ENCODE results near the gene AMIGO2.
"Not testable (repeated sequence)": the region's sequence is repeated elsewhere in the genome, so short reads cannot be mapped to it uniquely, and the experiment has no call there.

AMIGO2 gene, protein sequence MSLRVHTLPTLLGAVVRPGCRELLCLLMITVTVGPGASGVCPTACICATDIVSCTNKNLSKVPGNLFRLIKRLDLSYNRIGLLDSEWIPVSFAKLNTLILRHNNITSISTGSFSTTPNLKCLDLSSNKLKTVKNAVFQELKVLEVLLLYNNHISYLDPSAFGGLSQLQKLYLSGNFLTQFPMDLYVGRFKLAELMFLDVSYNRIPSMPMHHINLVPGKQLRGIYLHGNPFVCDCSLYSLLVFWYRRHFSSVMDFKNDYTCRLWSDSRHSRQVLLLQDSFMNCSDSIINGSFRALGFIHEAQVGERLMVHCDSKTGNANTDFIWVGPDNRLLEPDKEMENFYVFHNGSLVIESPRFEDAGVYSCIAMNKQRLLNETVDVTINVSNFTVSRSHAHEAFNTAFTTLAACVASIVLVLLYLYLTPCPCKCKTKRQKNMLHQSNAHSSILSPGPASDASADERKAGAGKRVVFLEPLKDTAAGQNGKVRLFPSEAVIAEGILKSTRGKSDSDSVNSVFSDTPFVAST

GRCh38 chr12:47079468-47079980, at the start of gene AMIGO2, which contains the start of gene PCED1B:
Gene AMIGO2, minus strand, starts transcription at chr12:47079959. Its CDS starts 957 bp downstream, at chr12:47079002.
Gene PCED1B, plus strand, starts transcription at chr12:47079621. Its CDS starts 155,443 bp downstream, at chr12:47235064.
- peak; percentile 84 for DNase-seq

- no peak for DNase-seq
Observed at GRCh38 chr12:47126246-47126645, 46.5 kb upstream of the AMIGO2 start.

DNA sequence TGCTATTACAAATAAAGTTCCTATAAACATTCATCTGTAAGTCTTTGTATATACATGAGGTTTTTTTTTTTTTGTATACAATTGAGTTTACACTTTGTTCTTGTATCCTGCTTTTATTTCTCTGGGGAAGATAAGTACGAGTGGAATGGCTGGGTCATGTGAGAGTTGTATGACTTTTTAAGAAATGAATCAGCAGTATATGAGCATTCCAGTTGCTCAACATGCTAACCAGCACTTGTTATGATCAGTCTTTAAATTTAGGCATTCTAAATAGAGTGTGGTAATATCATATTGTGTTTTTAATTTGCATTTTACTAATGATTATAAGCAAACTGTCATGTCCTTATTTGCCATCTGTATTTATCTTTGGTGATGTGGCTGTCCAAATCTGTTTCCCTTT, 44.7 kb upstream of the AMIGO2 start:
- DNase-seq = no peak

- DNase-seq = no peak
Observed at GRCh38 chr12:47123730-47124129, 44.0 kb upstream of the AMIGO2 start.

DNA sequence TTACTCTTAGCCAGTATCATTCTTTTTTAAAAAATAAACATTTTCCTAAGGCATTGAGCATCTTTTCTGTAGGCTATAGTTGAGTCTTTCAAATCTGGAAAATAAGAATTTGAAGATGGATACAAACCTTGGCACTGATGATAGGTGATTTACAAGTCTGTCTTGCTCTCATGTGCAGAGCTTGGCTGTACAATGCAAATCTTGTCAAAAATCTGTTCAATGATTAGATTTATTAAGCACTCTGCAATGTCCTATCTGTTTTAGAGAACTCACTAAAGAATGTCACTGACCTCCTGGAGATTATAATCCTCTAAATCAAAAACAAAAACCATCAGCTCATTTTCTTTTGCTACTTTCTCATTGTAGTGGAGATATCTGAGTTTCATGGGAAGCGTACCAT, 42.8 kb upstream of the AMIGO2 start:
- no peak for DNase-seq

DNA sequence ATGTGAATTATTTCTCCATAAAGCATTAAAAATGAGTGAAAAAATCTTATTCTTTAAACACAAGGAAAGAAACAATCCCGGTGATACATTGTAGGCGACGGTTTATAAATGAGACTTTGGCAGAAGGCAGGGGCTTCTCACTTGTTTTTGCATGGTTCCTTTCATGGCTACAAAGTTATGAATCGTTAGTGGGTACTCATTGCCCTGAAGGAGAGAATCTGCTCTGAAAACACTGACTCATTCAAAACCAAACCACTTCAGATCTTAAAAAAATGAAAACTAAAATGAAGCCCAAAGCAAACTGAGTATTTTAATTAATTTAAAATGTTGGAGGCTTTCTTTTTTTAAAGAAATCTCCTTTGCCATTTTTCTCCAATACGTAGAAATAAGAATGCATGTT, 41.4 kb upstream of the AMIGO2 start:
- DNase-seq = no peak

GRCh38 chr12:47120736-47121135, 41.0 kb upstream of the AMIGO2 start:
- no peak for DNase-seq

DNA sequence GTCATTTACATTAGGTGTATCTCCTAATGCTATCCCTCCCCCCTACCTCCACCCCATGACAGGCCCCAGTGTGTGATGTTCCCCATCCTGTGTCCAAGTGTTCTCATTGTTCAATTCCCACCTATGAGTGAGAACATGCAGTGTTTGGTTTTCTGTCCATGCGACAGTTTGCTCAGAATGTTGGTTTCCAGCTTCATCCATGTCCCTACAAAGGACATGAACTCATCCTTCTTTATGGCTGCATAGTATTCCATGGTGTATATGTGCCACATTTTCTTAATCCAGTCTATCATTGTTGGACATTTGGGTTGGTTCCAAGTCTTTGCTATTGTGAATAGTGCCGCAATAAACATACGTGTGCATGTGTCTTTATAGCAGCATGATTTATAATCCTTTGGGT, 37.5 kb upstream of the AMIGO2 start:
- DNase-seq = not testable (repeated sequence)

DNA sequence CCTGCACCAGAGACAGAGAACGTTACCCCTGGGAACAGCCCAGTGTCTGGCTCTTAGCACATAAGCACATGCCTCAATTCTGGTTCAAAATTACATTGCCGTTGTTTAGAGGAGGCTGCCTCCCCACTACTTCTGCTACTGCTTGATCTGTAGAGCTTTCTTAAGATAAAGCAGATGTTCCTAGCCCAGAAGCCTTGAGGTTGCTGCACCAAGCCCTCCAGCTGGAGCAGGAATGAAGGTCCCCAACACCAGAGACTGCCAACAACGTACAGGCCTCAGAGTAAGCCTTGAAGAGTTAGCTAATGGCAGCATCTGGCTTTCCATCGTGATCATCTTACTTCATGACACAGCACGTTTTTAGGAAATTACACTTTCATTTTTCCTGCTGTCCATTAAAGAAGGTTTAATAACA, 34.7 kb upstream of the AMIGO2 start:
- DNase-seq = peak; percentile 9

DNA sequence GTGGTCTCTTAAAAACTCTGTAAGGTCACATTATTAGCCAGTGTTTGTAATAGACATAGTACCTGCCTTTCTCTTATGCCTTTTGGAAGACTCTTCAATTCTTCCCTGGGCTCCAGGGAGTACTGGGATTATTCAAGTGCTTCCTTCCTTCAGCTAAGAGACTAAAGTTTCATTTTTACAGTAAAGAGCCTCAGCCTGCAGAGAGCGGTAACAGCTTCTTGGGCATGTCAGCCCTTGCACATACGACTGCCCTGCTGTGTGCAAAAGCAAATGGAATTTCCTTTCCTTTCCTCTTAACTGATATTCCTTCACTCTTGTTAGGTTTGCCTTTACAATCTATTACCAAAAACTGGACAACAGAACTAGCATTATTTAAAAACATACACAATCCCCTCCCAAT, 32.9 kb upstream of the AMIGO2 start:
- DNase-seq = no peak

- DNase-seq = no peak
Observed at GRCh38 chr12:47111854-47112253, 32.1 kb upstream of the AMIGO2 start.

- DNase-seq = no peak
Observed at GRCh38 chr12:47111392-47111778, 31.6 kb upstream of the AMIGO2 start.

DNA sequence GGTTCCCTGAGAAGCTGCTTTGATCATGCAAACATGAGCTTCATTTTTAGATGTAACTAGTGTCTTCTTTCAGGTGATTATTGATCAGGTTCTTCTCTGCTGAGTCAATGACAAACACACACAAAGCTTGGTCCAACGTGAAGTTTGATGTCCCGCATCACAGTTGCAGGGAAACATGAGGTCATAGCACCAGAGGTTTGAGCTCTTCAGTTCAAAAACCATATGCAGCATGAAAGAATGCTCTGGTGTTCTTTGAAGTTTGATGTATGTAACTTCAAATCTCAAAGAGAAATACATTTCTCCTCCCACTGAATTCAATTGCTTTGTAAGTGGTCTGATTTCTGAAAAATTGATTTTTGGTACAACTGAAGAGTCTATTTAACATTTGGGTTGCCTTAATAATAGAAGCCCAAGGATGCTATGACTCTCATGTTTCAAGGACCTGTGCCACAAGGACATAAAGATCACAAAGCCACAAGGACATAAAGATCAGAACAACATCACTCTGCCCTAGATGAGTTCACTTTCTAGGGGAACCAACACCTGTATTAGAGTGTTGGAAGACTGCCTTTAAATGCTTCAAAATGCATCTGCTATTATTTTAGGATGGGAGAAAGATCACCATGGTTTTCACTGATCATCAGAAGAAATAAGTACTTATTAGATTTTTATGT, 31.1 kb upstream of the AMIGO2 start:
- DNase-seq = no peak

- DNase-seq = no peak
Observed at GRCh38 chr12:47110011-47110541, 30.3 kb upstream of the AMIGO2 start.

GRCh38 chr12:47107926-47108325, 28.2 kb upstream of the AMIGO2 start:
- no peak for DNase-seq

- no peak for DNase-seq
Observed at GRCh38 chr12:47107446-47107845, 27.7 kb upstream of the AMIGO2 start.

- DNase-seq = no peak
Observed at GRCh38 chr12:47105914-47106674, 26.3 kb upstream of the AMIGO2 start.

DNA sequence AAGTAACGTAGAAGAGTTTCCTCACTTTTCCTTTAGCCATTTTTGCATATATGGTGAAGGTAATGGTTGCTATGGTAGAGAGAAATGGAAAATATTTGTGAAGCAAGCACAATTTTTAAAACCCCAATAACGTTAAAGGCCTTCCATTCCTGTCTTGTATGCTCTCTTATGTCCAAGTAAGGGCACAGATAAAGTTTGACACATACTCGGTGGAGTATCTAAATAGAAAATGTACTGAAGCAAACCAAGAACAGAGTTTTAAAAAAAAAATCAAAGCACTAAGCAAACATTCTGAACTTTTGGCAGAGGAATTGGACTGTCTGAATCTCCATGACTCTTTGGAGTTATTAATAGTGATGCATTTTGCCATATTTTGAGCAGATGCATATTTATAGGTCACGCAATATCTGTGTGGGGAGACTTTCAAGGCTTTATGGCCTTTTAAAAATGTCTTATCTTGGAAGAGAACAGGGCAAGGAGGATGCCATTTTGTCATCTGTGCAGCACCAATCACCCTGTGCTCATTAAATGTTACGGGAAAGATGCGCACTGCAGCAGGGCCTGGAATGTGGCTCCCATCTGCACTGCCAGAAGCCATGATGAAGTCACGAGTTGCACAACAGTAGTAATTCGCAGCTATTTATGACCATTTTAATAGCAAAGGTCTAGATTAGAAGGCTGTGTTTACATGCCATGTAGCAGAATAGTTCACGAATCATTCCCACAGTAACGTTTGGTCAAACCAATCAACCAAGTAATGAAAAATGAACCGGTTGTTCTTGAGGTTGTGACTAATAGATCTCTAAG, 23.3 kb upstream of the AMIGO2 start:
- DNase-seq = no peak

- DNase-seq = no peak
Observed at GRCh38 chr12:47102406-47102805, 22.6 kb upstream of the AMIGO2 start.

DNA sequence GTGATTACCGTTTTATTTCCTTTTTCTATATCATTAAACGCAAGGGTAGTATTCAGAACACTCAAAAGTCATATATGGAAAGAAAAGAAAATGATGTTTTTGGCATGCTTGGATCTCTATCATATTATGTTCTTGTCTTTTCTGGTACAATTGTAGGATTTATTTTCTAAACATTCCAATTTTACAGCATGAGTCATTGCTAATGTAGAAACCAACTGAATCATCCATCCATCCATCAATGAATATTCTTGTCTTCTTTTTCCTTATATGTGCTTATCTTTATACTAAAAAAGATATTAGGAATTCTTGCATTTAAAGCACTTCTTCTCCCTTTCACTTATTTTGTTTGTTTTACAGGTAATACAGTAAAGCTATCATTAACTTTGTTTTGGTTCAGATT, 20.4 kb upstream of the AMIGO2 start:
- DNase-seq = no peak

GRCh38 chr12:47099610-47100009, 19.9 kb upstream of the AMIGO2 start:
- no peak for DNase-seq

DNA sequence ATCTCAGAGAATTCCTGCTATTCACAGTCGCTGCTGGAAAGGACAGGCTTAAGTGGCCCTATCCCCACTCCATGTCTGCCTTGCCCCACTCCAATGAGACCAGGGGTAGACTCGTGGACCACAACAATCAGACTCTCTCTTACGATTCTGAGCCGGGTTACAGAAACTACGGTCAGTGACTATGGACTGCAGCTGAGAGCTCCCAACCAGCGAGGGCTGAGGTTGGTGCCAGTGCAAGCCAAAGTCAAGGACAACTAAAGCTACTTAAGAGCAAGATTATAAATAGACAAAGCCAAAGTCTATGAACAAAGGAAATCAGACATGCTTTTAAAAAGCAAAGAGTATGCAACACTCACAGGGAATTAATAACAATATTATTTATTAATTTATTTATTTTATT, 18.3 kb upstream of the AMIGO2 start:
- DNase-seq = no peak

All from hematopoietic multipotent progenitor cell treated with erythropoietin and hydrocortisone succinate and interleukin-3 and kit ligand, for 6 days (in vitro differentiated cells).